HG03175 (cell line): ENCODE results near the gene DIMT1.
A peak's percentile ranks its signal among the peaks of the same experiment; 100 is the strongest.

Experiments used
- ATAC-seq: cut with Tn5 transposase; IDR thresholded peaks from one replicate; pipeline ENCODE4 v1.9.1; 2021; ENCODE audit warnings: mild to moderate bottlenecking, moderate library complexity; ENCODE audit not compliant: unreplicated experiment

Gene DIMT1

DNA sequence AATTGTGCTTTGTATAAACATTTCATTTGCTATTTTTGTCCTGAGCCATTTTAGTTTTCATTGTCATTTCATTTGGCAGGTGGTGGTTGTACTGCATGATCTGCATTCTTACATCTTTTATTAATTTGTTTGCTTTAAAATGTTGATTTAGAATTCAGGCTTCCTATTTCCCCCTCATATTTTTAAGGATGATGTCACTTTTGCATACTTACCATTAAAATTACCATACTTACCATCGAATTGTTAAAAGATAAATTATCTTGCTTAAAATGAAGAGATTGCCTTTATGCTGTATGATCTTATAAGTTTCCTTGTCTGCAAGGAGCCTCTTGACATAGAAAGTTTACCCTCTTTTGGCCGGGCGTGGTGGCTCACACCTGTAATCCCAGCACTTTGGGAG, 31.1 kb downstream of the DIMT1 start:
- ATAC-seq, result no peak

DNA sequence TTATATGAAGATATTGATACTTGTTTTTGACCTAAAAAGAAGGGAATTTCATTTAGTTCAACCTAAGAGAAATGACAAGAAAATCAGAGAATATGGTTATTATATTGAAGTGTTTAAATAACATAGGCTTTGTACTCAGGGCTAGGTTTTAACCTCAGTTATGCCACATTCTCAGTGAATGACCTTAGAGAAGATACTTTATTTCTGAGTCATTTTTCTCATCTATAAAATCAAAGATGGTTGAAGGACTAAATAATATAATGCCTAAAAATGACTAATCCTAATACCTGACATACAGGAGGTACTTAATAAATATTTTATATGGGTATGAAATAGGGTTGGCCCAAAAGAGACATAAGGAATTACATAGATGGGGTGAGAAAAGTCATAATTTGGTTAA, 32.3 kb downstream of the DIMT1 start:
- ATAC-seq, result no peak

DNA sequence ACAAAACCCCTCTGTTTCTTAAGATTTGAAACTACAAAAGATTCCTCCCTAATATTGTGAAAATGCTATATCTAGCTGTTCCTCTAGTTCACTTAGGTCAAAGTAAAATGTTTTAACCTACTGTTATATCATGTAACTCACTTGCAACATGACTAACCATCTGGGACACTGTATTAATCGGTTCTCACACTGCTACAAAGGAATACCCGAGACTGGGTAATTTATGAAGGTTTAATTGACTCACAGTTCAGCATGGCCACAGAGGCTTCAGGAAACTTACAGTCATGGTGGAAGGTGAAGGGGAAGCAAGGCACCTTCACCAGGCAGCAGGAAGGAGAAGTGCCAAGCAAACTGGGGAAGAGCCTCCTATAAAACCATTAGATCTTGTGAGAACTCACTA, 34.7 kb downstream of the DIMT1 start:
- no peak for ATAC-seq

DNA sequence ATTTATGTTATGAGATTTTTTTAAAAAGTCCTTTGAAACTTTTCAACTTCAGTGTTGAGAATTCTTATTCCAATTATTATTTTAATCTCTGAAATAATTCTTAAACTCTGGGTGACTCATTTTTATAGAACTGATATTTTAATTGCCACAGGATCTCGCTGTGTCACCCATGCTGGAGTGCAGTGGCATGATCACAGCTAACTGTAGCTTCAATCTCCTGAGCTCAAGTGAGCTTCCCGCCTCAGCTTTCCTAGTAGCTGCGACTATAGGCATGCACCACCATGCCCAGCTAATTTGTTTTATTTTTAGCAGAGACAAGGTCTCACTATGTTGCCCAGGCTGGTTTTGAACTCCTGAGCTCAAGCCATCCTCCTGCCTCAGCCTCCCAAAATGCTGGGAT, 41.0 kb downstream of the DIMT1 start:
- no peak for ATAC-seq

DNA sequence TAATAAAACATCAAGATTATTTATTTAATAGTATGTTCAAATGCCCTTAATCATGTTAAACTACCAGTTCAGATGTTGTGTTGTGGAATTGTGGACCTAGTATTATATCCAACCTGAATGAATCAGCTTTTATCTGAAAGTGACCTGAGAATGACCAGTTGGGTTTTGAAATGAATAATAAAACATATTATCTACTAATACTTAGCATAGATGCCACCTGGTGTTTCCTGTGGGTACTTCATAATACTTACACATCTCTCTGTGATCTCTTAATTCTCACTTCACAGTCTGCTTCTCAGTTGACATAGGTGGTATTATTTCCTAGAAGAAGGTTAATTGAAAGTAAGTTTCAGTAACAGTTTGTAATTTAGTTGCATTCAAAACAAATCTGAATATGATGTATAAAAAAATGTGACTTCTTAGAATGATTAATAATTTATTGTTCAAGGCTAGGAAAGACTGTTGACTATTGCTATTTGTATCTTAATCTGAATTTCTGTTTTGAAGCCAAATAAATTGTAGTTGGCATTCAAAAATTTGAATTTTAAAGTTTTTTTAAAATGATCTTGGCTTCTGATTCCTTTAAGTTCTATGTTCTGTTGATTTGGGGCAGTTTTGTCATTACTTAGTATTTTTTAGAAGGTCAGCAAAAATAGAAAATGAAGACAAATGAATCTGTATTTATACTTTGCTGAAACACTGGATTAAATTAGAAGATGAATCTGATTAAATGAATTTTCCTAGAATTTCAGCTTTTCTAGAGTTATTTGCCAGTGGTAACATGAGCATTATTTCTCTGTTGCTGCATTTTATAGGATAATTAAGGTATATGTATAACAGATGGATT, 49.5 kb downstream of the DIMT1 start:
- ATAC-seq, result peak; percentile 95

DNA sequence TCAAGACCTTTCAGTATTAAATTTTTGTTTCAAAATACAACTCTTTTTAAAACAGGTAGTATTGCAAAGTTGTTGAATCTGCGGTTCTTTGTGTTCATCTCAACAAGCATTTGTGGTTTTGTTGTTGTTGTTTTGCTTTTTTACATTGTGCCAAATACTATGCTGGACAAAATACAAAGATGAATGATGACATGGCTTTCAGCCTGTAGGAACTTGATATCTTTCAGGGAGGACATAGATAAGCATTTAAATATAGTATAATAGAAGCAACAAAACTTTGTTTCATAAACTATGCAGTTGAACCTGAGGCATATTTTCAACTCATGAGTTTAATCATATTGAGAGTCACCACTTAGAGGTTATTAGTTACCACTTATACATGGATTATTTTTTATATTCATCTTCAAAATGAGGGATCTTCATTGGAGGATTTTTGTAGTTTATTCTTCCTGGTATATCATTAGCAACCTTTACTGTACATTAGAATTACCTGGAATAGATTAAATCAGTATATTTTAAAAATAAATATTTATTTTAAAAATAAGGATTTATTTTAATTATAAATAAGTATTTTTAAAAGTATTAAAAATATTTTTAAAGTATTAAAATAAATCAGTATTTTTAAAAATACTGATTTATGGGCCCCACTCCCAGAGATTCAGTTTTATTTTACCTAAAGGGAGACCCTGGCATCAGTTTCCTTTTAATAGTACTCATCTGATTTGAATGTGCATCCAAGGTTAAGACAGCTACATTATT, 54.8 kb downstream of the DIMT1 start:
- no peak for ATAC-seq

DNA sequence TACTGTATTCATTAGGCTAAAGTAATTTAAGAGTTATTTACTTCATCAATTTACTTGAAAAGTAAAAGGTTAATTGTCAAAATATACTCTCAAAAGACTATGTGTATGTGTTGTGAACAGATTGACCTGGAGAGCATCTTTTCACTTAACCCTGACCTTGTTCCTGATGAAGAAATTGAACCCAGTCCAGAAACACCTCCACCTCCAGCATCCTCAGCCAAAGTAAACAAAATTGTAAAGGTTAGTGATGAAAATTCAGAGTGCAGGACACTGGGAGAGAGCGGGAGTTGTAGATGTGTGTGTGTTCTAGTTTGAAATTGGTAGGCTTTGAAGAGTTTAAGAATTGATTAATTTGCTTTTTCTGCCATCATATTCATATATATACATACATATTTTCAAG, 55.8 kb downstream of the DIMT1 start:
- no peak for ATAC-seq

DNA sequence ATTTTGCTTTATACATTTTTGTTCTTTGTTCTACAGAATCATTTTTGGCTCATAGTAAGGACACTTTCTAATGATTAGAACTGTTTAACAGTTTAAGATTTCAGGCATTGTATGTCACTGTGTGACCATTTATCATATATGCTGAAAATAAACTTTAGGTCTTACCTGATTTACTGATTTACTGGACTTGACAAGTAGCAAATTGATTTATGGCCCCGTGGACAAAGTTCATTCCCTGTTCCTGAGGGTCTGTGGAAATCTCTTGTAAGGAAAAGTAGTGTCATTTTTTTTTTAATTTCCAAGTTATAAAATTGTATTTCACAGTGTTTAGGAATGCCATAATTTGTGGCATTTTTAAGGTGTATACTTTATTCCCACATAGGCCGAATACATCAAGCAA, 57.0 kb downstream of the DIMT1 start:
- no peak for ATAC-seq

DNA sequence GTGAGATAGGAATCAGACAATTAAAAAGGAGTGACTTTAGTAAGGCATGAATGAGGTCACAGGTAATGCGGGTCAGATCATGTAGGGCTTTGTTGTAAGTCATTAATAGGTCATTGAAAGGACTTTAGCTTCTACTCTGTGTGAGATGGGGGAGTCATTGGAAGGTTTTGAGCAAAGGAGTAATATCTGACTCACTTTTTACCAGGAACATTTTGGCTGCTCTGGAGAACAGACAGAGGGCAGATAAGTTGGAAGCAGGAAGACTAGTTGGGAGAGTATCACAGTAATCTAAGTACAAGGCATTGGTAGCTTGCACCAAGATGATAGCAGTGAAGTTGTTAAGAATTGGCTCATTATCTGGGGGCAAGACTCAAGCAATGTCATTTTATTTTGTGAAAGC, 60.3 kb downstream of the DIMT1 start:
- no peak for ATAC-seq

DNA sequence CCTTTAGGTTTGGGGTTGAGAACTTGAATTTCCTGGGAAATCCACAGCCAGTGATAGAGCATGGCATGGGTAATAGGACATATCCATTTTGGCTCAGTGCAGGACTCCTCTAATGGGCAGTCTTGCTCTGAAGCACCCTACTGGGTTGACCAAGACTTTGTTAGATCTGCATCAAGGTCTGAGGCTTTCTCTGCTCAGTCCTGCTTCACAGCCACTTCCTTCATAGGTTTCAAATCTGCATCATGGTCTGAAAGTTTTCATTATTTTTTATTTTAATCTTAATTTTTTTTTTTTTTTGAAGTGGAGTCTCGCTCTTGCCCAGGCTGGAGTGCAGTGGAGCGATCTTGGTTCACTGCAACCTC, 61.2 kb downstream of the DIMT1 start:
- peak; percentile 53 for ATAC-seq

DNA sequence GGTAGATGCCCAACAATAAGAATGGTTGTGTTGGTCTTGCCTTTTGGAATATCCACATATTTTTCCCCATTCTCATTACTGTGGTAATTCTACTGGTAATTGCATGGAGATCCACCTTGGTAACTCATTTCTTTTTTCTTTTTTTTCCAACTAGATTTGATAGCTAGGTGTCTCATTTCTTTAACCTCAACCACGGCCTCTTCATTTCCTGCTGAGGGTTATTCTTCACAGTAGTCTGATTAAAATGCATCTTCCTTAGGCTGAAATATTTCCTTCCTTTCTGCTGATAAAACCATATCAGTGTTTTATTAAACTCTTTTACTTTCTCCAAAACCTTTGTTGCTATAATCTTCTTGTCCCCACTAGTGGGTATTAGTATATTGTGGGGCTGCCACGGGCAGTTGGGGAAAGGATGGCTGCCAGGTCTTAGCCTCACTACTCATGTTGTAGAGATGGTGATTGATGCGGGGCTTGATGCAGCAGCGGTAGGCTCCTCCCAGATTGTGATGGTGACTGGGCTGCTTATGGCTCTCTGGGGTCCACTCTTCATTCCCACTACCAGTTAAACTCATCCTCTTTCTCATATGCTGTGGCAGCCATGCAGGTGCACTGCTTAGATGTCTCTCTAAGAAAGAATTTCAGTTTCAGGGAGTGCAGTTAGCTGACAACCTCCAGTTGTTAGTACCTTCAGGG, 61.8 kb downstream of the DIMT1 start:
- ATAC-seq, result peak; percentile 57

DNA sequence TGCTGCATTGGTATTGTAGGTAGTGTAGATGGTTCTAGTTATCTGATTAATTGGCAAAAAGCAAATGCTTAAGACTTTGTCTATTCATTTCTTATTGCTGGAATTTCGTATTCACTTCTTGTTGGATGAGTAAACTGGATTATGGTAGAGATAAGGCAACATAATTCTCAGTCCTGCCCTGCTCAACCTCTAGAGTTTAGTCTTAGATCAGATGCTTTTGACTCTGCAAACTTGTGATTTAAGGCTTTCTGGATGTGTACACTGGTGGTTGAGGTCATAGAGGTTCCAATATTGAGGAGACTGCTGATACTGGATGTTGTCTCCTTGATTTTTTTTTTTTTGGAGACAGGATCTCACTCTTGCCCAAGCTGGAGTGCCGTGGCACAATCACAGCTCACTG, 62.7 kb downstream of the DIMT1 start:
- no peak for ATAC-seq

DNA sequence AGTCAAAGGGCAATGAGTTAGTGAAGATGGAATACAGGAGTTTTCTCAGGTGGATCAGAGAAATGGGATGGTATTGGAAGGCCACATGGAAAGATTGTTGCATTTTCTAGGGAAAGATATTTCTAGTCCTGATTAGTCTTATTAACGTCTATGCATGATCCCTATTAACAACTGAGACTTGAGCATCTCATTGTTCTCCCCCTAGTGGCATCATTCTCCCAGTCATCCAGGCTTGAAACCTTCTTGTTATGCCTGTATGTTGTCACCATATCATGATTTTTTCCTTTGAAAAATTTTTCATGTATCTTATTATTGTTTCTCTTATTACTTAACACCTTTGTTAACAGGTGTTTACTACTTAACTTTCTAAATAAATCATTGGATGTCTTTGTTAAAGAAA, 63.3 kb downstream of the DIMT1 start:
- ATAC-seq, result no peak
